Naive B cell (primary cell): ENCODE measurements around the gene ZMYND12. TPM values are rescaled to one million over a fixed set of nuclear protein-coding genes. Genes with fewer than 3 reads are reported as not detected.

Experiments
- ATAC-seq, 2 donors: fragments of 150-1000 bp; cut with Tn5 transposase; 2 replicates each; pipeline ENCODE4 v1.10.0; 2021; ENCODE audit warnings: low read depth in 2 of 2, mild to moderate bottlenecking in 2 of 2, moderate library complexity in 2 of 2
- DNase-seq: peaks from one replicate; pipeline ENCODE4 v3.0.0; 2022
- H3K27ac Mint-ChIP-seq, 6 donors: one replicate each; pipeline ENCODE4 v1.8.0; 2020 to 2022; ENCODE audit warnings: mild to moderate bottlenecking in 6 of 6, mixed read lengths in 6 of 6, moderate library complexity in 5 of 6, inconsistent platforms in 2 of 6
- H3K27me3 Mint-ChIP-seq, 3 donors: one replicate each; pipeline ENCODE4 v1.8.0; 2021 to 2022; ENCODE audit warnings: mixed read lengths in 3 of 3, mild to moderate bottlenecking in 1 of 3
- H3K36me3 Mint-ChIP-seq, 2 donors: one replicate each; pipeline ENCODE4 v1.8.0; 2020 to 2022; ENCODE audit warnings: mixed read lengths in 2 of 2, inconsistent platforms in 1 of 2, mild to moderate bottlenecking in 1 of 2
- H3K4me1 Mint-ChIP-seq, 3 donors: one replicate each; pipeline ENCODE4 v1.8.0; 2020 to 2022; ENCODE audit warnings: mixed read lengths in 3 of 3, inconsistent platforms in 1 of 3, mild to moderate bottlenecking in 1 of 3, moderate library complexity in 1 of 3
- H3K4me3 Mint-ChIP-seq, 8 donors: one replicate each; pipeline ENCODE4 v1.8.0; 2020 to 2022; ENCODE audit warnings: mild to moderate bottlenecking in 8 of 8, mixed read lengths in 8 of 8, moderate library complexity in 8 of 8, inconsistent platforms in 2 of 8
- H3K9me3 Mint-ChIP-seq, 7 donors: one replicate each; pipeline ENCODE4 v1.8.0; 2020 to 2022; ENCODE audit warnings: mixed read lengths in 7 of 7, mild to moderate bottlenecking in 5 of 7, inconsistent platforms in 2 of 7, moderate library complexity in 1 of 7
- polyA plus RNA-seq, 6 donors: library from polyadenylated mRNA; unstranded; fragments of 300-500 nt; fragmentation: Illumina TruSeq; gene quantifications; one replicate each; pipeline ENCODE4 v1.2.3, GENCODE V29; 2021; ENCODE audit warnings: low read depth in 6 of 6

The ZMYND12 gene
- polyA plus RNA-seq, 6 donors from 2014 or later, result 0.33 to 5.7 (median 1.9) TPM

DNA sequence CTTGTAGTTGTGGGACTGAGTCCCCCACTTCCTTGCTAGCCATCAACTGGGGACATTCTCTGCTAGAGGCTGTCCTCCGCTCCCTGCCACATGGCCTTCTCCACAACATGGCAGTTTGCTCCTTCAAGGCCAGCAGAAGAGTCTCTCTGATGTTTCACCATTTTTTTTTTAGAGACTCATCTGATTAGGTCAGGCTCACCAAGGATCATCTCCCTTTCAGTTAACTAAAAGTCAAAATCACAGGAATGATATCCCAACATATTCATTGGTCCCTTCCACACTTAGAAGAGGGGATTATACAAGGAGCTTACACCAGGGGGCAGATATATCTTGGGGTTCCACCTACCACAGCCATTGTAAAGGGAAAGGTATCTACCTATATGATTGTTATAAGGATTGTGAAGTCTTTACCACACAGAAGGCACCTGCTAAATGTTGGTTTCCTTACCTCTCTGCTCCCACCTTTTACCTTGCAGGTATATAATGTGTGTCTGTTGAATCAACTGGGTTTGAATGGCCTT, 51.9 kb downstream of the ZMYND12 start:
- H3K9me3 Mint-ChIP-seq, result peaks cover 0 to 3% (median 0%) of the 10 kb centered on the region in 7 donors
- H3K36me3 Mint-ChIP-seq, result peaks cover 0 to 6% of the 10 kb centered on the region in 2 donors
- H3K27me3 Mint-ChIP-seq, result peaks cover 0 to 27% (median 20%) of the 10 kb centered on the region in 3 donors
- no peak overlapping the region for H3K4me3 Mint-ChIP-seq
- H3K27ac Mint-ChIP-seq, result peak overlapping the region in 1 of 6 donors; percentile 58
- no peak for DNase-seq
- H3K4me1 Mint-ChIP-seq, result no peaks in the 10 kb centered on the region
- no peak for ATAC-seq

DNA sequence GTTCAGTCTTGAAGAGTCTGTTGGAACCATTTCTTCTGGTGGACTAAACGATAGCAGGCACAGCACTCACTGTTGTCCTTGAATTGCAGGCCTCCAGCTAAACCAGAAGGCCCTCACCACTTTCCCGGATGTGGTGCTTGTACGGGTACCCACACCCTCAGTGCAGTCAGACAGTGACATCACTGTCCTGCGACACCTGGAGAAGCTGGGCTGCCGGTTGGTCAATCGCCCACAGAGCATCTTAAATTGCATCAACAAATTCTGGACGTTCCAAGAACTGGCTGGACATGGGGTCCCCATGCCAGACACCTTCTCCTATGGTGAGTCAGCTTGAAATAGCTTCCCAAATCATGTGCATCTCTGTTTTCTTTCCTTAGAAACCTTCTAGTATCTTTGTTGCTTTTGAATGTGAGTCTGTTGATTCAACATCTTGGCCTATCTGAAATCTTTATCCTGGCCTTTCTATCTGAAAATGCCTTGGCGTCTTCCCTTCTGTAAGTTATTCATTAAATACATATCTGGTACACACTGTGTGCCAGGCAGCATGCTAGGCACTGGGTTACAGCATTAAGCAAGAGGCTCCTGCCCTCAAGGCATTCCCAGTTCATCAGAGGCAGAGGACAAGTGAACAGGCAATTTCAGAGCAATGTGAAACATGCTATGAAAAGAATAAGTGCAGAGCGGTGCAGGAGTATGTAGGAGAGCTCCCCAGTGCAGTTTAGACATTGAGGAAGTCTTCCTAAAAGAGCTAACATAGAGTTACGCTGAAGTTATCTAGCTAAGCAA, 56.3 kb downstream of the ZMYND12 start:
- no peaks in the 10 kb centered on the region for H3K36me3 Mint-ChIP-seq
- H3K9me3 Mint-ChIP-seq, result no peaks in the 10 kb centered on the region
- no peak for ATAC-seq
- no peaks in the 10 kb centered on the region for H3K4me1 Mint-ChIP-seq
- H3K27ac Mint-ChIP-seq, result no peak overlapping the region
- H3K27me3 Mint-ChIP-seq, result peaks cover 0 to 6% (median 2%) of the 10 kb centered on the region in 3 donors
- H3K4me3 Mint-ChIP-seq, result peak overlapping the region in 1 of 8 donors; percentile 50
- DNase-seq, result no peak

DNA sequence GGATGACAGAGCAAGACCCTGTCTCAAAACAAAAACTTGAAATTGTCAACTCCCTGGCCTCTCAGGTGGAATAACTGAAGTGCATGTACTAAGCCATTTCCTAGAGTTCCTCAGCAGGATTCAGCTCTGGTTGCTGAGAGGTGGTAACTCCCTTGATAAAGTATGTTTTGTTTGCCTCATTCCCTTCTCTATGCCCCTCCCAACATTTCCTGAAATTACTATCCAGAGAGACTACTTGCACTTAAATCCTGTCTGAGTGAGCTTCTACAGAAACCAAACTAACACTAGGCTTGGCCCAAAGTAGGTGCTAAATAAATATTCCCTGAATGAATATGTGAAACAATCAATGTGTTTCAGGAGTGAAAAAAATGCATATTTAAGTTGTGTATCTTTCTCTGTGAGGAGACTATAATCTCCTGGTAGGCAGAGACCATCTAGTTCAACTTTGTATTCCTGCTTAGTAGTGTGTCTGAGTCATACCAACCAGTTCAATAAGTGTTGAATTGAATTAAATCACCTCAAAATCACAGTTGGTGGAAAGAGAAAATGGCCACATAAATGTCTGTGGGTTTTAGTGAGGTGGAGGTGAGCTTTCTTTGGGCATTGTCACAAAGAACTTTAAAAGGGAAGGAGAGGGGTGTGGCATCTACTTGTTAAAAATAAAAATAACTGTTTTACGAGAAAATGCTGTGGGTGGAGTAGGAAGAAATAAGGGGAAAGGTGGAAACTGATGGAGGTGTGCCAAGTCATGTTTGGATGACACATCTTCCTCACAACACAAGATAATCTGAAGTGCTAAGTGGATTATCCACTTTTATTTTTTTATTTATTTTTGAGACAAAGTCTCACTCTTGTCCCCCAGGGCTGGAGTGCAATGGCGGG, 62.6 kb downstream of the ZMYND12 start:
- ATAC-seq, result no peak

GRCh38 chr1:42392255-42392654, 63.6 kb downstream of the ZMYND12 start:
- no peaks in the 10 kb centered on the region for H3K4me1 Mint-ChIP-seq
- no peaks in the 10 kb centered on the region for H3K36me3 Mint-ChIP-seq
- no peak overlapping the region for H3K27ac Mint-ChIP-seq
- ATAC-seq (no peak), DNase-seq (no peak)
- H3K4me3 Mint-ChIP-seq, result no peak overlapping the region
- peaks cover 5 to 12% (median 7%) of the 10 kb centered on the region in 3 donors for H3K27me3 Mint-ChIP-seq
- H3K9me3 Mint-ChIP-seq, result no peaks in the 10 kb centered on the region

More for the DNA sequence above, 62.6 kb downstream of the ZMYND12 start:
- Mint-ChIP-seq H3K9me3 (no peaks in the 10 kb centered on the region), H3K4me3 (no peak overlapping the region), H3K4me1 (no peaks in the 10 kb centered on the region), H3K36me3 (no peaks in the 10 kb centered on the region), H3K27ac (no peak overlapping the region), H3K27me3 (peaks cover 0 to 6% (median 0%) of the 10 kb centered on the region in 3 donors)
- no peak for DNase-seq

DNA sequence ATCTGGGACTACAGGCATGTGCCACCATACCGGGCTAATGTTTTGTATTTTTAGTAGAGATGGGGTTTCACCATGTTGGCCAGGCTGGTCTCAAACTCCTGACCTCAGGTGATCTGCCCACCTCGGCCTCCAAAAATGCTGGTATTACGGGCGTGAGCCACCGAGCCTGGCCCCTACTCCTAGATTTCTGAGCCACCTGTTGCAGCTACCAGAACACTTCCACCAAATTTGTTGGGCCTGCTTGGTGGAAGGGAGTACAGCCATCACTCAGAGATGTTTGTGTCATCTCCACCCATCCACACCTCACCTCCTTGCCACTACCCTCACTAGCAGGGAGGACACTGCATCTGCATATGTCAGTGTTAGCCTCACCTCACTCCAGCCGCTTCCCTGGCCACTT, 69.8 kb downstream of the ZMYND12 start:
- no peak for ATAC-seq

DNA sequence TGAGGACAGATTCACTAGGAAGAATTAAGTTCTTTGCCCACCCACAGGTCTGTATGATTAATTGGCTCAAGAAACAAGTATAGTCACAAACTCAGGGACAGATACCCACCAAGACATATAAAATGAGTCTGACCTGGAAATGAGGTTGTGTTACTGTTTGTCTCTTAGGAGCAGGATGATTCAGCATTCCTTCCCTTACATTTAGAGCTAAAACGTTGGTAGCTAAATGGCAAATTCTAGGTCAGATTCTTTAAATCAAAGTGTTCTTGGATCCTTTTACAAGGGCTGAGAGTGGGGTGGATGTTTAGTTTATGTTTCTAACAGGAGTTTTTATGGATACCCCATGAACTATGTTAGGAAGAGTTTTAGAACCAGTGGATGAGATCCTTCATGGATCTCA, 70.5 kb downstream of the ZMYND12 start:
- Mint-ChIP-seq H3K27ac (no peak overlapping the region), H3K9me3 (no peaks in the 10 kb centered on the region), H3K27me3 (peaks cover 16 to 38% (median 27%) of the 10 kb centered on the region in 3 donors), H3K36me3 (no peaks in the 10 kb centered on the region), H3K4me1 (peaks cover 0 to 4% (median 0%) of the 10 kb centered on the region in 3 donors), H3K4me3 (no peak overlapping the region)
- ATAC-seq, result no peak
- no peak for DNase-seq

More for the DNA sequence above, 69.8 kb downstream of the ZMYND12 start:
- DNase-seq, result no peak
- H3K27ac Mint-ChIP-seq, result no peak overlapping the region
- H3K4me1 Mint-ChIP-seq, result peaks cover 0 to 4% (median 0%) of the 10 kb centered on the region in 3 donors
- H3K4me3 Mint-ChIP-seq, result no peak overlapping the region
- peaks cover 16 to 38% (median 27%) of the 10 kb centered on the region in 3 donors for H3K27me3 Mint-ChIP-seq
- no peaks in the 10 kb centered on the region for H3K36me3 Mint-ChIP-seq
- H3K9me3 Mint-ChIP-seq, result no peaks in the 10 kb centered on the region

GRCh38 chr1:42381280-42381673, 74.5 kb downstream of the ZMYND12 start:
- DNase-seq (no peak), ATAC-seq (no peak)
- H3K27me3 Mint-ChIP-seq, result peaks cover 42 to 57% (median 55%) of the 10 kb centered on the region in 3 donors
- peak overlapping the region; percentile 62 to 87 (median 69) for H3K4me3 Mint-ChIP-seq
- H3K9me3 Mint-ChIP-seq, result no peaks in the 10 kb centered on the region
- peaks cover 0 to 11% (median 6%) of the 10 kb centered on the region in 3 donors for H3K4me1 Mint-ChIP-seq
- H3K27ac Mint-ChIP-seq, result no peak overlapping the region
- no peaks in the 10 kb centered on the region for H3K36me3 Mint-ChIP-seq

- peak; percentile 25 for DNase-seq
- Mint-ChIP-seq H3K27ac (peak within 1 kb of the TSS in 1 of 6 donors; percentile 88), H3K9me3 (no peaks in the 10 kb centered on the region), H3K4me1 (peaks cover 0 to 11% (median 6%) of the 10 kb centered on the region in 3 donors), H3K4me3 (peak within 1 kb of the TSS; percentile 68 to 89 (median 85)), H3K36me3 (no peaks in the 10 kb centered on the region), H3K27me3 (peaks cover 46 to 55% (median 54%) of the 10 kb centered on the region in 3 donors)
- ATAC-seq, result peak; percentile 65 to 68
Observed at GRCh38 chr1:42380586-42381279, 75.1 kb downstream of the ZMYND12 start, which contains the start of gene RIMKLA. Gene RIMKLA (plus strand): TSS chr1:42380792. CDS start chr1:42380935, 143 bp downstream.

Other genes starting within 250 kb of the ZMYND12 start
- 10 to 100 TPM; 19.8 to 46.0 (median 36.4) TPM for gene FOXJ3, start 120.8 kb downstream of the ZMYND12 start, polyA plus RNA-seq
- under 1 TPM in 2 of 6 donors, not detected in 4; 0.15 to 0.19 TPM for gene RIMKLA, start 75.2 kb downstream of the ZMYND12 start, polyA plus RNA-seq
- gene PPCS, start 521 bp upstream of the ZMYND12 start, polyA plus RNA-seq, result 100 to 1,000 TPM; 141 to 214 (median 157) TPM
- gene CCDC30, start 7.3 kb upstream of the ZMYND12 start, polyA plus RNA-seq, result 1 to 10 TPM in 5 of 6 donors, under 1 TPM in 1; 0.72 to 4.0 (median 1.3) TPM
- 10 to 100 TPM; 54.1 to 86.8 (median 72.1) TPM for gene PPIH, start 202.4 kb upstream of the ZMYND12 start, polyA plus RNA-seq
- gene YBX1, start 226.4 kb upstream of the ZMYND12 start, polyA plus RNA-seq, result 100 to 1,000 TPM in 5 of 6 donors, 10 to 100 TPM in 1; 88.9 to 117 (median 110) TPM